HG02852 (cell line): ENCODE measurements around the gene SRSF6.
"Not testable (repeated sequence)": the region's sequence is repeated elsewhere in the genome, so short reads cannot be mapped to it uniquely, and the experiment has no call there.

ENCODE experiments used
- ATAC-seq: cut with Tn5 transposase; IDR thresholded peaks from one replicate; pipeline ENCODE4 v1.9.1; 2021; ENCODE audit warnings: mild to moderate bottlenecking, moderate library complexity; ENCODE audit not compliant: unreplicated experiment

The SRSF6 gene

DNA sequence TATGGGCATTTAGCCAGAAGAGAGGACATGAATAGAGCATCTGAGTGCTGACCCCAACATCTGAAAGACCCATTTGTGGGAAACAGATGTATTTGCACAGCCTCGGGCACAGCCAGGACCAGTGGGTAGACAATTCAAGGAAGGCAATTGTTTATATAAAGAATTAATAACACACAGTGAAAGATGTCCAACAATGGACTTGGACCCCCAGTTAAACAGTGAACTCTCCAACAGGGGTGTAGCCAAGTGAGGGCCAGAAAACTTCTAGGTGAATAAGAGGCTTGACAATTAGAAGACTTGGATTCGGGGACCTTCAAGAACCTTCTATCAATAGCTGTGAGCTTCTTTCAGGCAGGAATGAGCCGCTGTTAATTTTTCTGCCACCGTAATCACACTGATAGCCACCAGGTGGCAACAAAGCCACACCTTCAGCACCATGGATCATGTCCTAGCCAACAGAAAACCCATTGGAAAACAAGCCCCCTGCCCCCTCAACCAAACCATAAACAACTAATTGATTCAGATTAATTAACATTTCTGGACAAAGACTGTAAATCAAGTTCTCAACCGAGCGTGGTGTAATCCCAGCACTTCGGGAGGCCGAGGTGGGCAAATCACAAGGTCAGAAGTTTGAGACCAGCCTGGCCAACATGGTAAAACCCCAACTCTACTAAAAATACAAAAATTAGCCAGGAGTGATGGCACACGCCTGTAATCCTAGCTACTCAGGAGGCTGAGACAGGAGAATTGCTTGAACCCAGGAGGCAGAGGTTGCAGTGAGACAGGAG lies 8.8 kb upstream of the SRSF6 start:
- ATAC-seq = no peak

DNA sequence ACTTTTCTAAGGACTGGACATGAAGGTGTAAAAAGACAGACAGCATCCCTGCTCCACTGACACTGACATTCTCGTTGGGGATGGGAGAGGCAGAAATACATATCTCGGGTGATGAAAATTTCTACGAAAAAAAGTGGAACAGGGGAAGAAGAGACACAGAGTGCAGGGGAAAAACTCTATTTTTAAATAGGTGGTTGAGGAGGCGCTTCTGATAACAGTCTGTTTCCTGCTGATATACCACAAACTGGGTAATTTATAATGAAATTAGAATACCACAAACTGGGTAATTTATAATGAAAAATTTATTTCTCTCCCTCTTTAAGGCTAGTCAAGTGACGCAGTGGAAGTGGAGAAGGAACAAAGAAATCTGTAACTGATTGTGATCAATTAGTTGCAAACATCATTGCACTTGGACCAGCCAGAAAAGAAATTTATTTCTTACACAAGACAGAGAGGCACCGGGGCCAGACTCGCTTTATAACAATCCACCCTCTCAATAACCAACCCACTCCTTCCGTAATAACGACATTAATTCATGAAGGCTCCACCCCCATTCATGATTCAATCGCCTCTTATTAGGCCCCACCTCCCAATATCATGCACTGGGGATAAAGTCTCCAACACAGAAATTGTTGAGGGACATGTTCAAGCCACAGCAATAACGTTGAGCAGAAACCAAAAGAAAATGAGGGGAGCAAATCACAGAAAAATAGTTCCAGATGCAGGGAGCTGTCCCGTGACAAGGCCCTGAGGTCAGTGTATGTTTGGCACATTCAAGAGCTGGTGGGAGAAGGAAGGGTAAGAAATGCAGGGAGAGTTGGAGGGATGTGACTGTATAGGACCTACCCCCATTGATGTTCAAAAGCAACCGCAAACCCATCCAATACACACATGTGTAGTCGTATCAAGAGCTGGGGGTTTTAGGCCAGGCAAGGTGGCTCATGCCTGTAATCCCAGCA lies 6.6 kb upstream of the SRSF6 start:
- no peak for ATAC-seq

- no peak for ATAC-seq
These were observed 5.1 kb upstream of the SRSF6 start for GRCh38 chr20:43452404-43453126.

DNA sequence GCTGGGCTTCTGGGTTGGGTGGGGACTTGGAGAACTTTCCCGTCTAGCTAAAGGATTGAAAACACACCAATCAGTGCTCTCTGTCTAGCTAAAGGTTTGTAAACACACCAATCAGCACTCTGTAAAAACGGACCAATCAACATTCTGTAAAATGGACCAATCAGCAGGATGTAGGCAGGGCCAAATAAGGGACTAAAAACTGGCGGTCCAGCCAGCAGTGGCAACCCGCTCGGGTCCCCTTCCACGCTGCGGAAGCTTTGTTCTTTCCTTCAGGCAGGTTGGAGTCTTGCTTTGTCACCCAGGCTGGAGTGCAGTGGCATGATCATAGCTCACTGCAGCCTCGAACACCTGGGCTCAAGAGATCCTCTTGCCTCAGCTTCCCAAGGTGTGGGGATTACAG lies 1.4 kb upstream of the SRSF6 start:
- ATAC-seq = not testable (repeated sequence)

DNA sequence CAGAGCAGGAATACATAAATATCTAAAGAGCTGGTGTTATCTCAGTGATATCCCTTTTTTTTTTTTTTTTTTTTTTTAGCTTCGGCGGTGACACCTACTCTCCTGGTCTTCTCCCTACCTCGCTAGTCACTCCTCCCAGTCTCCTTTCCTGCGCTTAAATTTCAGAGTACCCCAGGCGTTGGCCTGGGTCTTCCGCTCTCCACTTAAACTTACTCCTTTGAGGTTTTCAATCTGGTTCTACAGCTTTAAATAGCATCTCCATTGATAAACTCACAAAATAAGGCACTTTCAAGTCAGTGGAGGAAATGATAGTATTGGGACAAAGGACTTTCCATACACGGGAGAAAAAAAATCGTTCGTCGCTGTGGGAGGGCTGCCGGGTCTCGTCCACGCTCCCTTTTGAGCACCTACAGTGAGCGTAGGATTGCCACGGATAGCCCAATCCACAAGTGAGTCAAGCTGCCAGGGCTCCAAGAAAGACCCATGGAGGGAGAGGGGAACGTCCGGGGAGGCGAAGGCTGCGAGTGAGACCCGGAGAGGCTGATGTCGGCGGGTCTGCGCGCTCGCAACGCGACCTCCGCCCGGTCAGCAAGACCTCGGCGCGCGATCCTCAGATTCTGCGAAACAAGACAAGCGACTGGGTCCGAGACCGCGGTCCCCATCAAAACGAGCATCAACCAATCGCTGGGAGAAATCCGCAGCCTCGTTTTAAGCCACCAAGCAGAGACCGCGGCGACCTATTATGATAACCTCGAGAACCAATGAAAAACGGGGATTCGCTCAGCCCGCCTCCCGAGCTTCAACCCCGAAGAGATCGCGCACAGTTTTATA lies 672 bp upstream of the SRSF6 start:
- peak; percentile 86 for ATAC-seq

DNA sequence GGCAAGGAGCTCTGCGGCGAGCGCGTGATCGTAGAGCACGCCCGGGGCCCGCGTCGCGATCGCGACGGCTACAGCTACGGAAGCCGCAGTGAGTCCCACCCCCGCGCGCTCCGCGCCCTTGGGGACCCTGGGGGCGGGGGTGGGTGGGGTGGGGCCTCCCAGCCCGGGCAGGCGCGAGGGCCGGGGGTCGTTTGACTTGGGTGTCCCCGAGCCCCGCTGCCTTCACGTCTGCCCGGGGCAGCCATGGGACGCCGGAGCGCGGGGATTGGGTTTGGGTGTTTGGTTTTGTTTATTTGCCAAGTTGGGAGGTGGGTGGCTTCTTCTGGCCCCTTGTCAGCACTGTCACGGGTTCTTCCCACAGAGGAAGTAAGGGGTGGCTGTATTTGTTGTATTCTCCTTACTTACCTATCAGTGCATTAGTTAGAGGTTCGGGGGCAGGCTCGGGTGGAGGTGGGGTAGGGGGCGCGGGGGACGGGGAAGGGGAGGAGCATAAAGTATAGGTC lies 777 bp downstream of the SRSF6 start:
- ATAC-seq = no peak

GRCh38 chr20:43459022-43459942 lies 1.6 kb downstream of the SRSF6 start:
- no peak for ATAC-seq

DNA sequence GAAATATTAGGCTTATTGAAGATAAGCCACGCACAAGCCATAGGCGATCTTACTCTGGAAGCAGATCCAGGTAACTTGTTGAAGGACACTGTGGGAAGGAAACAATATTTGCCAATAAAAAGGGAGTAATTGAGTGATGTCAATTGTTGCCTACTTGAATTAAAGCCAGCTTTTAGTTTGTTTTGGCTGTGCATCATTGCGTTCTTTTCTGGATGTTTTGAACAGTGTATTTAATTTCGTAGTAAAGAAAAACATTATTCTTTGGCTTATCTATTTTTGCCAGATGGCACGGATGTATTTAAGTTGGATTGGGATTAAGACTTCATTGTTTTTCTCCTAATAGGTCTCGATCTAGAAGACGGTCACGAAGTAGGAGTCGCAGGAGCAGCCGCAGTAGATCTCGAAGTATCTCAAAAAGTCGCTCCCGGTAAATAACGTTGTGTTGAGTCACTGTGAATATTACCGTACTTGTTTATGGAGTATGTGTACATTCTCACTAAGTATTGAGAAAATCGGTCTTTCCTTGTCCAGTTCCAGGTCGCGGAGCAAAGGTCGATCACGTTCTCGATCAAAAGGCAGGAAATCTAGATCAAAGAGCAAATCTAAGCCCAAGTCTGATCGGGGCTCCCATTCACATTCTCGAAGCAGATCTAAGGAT lies 2.6 kb downstream of the SRSF6 start:
- ATAC-seq = no peak

DNA sequence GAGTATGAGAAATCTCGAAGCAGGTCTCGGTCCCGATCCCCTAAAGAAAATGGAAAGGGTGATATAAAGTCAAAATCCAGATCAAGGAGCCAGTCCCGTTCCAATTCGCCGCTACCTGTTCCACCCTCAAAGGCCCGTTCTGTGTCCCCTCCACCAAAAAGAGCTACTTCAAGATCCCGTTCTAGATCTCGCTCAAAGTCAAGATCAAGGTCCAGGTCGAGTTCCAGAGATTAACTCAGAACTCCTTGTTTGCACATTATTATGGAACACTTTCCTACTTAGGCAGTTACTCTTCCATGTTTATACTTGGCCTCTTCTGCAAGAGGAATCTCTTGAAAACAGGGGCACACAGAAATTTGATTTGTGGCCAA lies 3.1 kb downstream of the SRSF6 start:
- ATAC-seq = no peak

DNA sequence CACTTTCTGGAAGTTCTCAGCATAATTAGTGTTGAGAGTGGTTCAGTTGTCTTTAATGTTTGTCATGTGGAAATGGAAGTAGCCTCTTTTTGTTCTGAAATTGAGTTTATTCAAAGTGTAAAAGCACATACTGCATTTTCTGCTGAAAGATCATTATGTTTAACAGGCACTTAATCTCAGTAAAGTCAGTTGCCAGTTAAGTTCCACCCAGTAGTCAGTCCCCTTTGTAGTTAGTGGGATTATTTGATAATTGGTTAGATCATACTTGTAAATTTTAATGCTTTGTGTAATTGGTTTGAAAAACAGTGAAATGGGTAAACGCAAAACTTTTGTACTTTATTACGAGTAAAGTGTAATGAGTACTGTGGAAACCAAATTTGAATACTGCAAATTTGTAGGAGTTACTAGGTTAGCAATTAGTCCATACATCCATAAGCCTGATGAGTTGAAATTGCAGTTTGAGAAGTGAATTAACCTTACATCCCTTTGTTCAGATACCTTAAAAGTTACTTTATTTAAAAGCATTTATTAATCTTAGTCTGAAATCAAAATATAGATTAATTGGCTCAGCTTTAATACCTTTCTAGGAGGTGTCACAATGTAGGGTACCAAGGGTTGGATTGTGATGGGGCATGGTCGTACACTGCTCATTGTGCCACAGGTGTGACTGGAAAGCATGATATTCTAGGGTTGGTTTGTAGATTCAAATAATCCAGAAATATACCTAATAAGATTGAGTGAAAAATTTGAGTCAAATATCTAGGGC lies 4.4 kb downstream of the SRSF6 start:
- ATAC-seq = no peak

- ATAC-seq = no peak
These were observed 5.2 kb downstream of the SRSF6 start for GRCh38 chr20:43462660-43463526.

GRCh38 chr20:43463527-43464218 lies 6.0 kb downstream of the SRSF6 start:
- ATAC-seq = no peak

DNA sequence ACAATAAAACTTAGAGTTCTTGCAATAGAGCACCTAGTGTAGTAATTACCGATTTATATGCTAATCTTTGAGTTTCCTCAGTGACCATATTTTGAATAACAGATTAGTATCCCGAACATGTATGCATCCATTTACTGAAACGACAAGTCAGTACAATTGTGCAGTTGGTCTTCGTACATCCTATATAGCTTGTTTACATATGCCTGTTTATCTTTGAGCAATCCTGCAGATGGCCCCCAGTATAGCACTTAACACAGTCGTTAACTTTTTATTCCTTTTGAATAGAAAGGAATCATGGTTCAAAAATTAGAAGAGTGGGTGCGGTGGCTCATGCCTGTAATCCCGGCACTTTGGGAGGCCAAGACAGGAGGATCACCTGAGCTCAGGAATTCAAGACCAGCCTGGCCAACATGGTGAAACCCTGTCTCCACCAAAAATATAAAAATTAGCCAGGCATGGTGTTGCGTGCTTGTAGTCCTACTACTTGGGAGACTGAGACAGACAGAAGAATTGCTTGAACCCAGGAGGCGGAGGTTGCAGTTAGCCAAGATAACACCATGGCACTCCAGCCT lies 6.6 kb downstream of the SRSF6 start:
- ATAC-seq = no peak

DNA sequence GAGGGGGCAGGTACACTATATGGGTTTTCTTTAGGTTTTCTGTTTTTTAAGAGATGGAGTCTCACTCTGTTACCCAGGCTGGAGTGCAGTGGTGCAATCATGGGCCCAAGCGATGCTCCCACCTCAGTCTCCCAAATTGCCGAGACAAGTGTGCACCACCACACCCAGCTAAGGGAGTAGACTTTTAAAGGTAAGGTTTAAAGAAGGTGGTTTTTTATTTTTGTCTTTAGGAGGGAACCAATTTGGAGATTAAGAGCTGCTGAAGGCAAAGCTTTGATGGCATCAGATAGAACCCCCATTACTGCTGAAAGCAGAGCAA lies 7.9 kb downstream of the SRSF6 start:
- no peak for ATAC-seq

DNA sequence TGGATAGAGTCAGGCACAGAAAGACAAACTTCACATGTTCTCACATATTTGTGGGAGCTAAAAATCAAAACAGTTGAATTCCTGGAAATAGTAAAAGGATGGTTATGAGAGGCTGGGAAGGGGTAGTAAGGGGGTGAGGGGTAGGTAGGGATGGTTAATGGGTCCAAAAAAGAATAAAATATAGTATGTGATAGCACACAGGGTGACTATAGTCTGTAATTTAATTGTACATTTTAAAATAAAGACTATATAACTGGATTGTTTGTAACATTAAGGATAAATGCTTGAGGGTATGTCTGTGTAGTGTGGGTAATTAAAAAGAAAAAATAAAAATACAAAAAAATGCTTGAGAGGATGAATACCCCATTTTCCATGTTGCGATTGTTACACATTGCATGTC lies 9.9 kb downstream of the SRSF6 start:
- no peak for ATAC-seq

DNA sequence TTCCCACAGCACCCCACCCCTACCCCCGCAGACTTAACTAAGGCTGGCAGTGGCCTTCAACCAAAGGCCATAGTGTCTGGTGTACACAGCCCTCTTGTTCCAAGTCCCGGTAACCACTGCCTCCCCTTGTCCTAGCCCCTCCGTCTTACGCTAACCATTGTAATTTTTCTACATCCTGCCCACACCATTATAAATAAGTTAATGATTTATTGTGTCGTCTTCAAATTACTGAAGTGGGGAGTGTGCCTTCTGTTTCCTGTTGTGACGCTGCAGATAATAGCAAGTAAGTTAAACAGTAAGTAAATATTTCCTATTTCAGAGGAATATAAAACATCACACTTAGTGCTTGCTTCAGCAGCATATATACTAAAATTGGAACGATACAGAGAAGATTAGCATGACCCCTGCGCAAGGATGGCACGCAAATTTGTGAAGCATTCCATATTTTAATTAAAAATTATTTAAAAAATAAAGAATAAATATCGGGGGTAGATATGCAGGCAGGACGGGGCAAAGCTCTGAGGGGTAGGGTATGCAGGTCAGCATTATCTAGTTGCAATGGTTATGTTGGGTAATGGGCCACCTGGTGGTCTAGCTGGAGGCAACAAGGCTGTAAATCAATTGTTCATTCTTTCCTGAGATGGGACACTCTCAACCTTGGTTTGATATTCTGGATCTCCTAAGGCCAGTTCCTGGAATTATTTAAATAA lies 15.1 kb downstream of the SRSF6 start:
- no peak for ATAC-seq
